KMS-11 (cell line): ENCODE data around the gene NXPH1.

Experiments used
- H2AFZ ChIP-seq: fragments of 200-600 bp; sonication (generic); 2 replicates; pipeline ENCODE4 v1.6.1; 2016; ENCODE audit warnings: antibody characterized with exemption, mixed run types, low read depth
- H3K27ac ChIP-seq: fragments of 200-600 bp; sonication (generic); 2 replicates; pipeline ENCODE4 v1.6.1; 2016; ENCODE audit warnings: mild to moderate bottlenecking, mixed run types
- H3K27me3 ChIP-seq: fragments of 200-600 bp; sonication (generic); 2 replicates; pipeline ENCODE4 v1.6.1; 2017; ENCODE audit warnings: mild to moderate bottlenecking, low read depth, mixed run types, moderate library complexity; ENCODE audit not compliant: insufficient read depth
- H3K36me3 ChIP-seq: fragments of 200-600 bp; sonication (generic); 2 replicates; pipeline ENCODE4 v1.6.1; 2017; ENCODE audit warnings: mild to moderate bottlenecking, mixed run types; ENCODE audit not compliant: insufficient read depth
- H3K4me1 ChIP-seq: fragments of 200-600 bp; sonication (generic); 2 replicates; pipeline ENCODE4 v1.6.1; 2016; ENCODE audit warnings: mild to moderate bottlenecking, low read depth, mixed run types; ENCODE audit not compliant: poor library complexity, severe bottlenecking
- H3K4me2 ChIP-seq: fragments of 200-600 bp; sonication (generic); 2 replicates; pipeline ENCODE4 v1.7.0; 2016; ENCODE audit warnings: mild to moderate bottlenecking, mixed run types
- H3K4me3 ChIP-seq: fragments of 200-600 bp; sonication (generic); IDR thresholded peaks from 2 replicates; pipeline ENCODE4 v1.6.1; 2017; ENCODE audit warnings: low read depth, low read length, mixed read lengths; ENCODE audit not compliant: insufficient read depth
- H3K79me2 ChIP-seq: fragments of 200-600 bp; sonication (generic); 2 replicates; pipeline ENCODE4 v1.6.1; 2016; ENCODE audit warnings: low read depth, mixed run types; ENCODE audit not compliant: insufficient read depth
- H3K9ac ChIP-seq: fragments of 200-600 bp; sonication (generic); 2 replicates; pipeline ENCODE4 v1.6.1; 2016; ENCODE audit warnings: mild to moderate bottlenecking, mixed run types
- H4K20me1 ChIP-seq: fragments of 200-600 bp; sonication (generic); 2 replicates; pipeline ENCODE4 v1.6.1; 2016; ENCODE audit warnings: mild to moderate bottlenecking, mixed run types; ENCODE audit not compliant: insufficient read depth
- CTCF ChIP-seq: fragments of 200-600 bp; sonication (generic); conservative IDR thresholded peaks from 2 replicates; pipeline ENCODE4 v1.6.1; 2017; ENCODE audit warnings: low read depth, mild to moderate bottlenecking, antibody characterized with exemption, low read length, moderate library complexity, mixed read lengths

Gene NXPH1

GRCh38 chr7:8430643-8431042 lies 2.8 kb upstream of the NXPH1 start:
- no peak overlapping the region for H2AFZ ChIP-seq
- no peaks in the 10 kb centered on the region for H4K20me1 ChIP-seq
- H3K27ac ChIP-seq, result no peak overlapping the region
- H3K9ac ChIP-seq, result no peak overlapping the region
- no peaks in the 10 kb centered on the region for H3K79me2 ChIP-seq
- no peaks in the 10 kb centered on the region for H3K4me1 ChIP-seq
- no peaks in the 10 kb centered on the region for H3K36me3 ChIP-seq
- H3K4me3 ChIP-seq, result no peak overlapping the region
- TF ChIP-seq CTCF, result no peak
- H3K4me2 ChIP-seq, result no peak overlapping the region
- no peaks in the 10 kb centered on the region for H3K27me3 ChIP-seq

GRCh38 chr7:8434290-8435002 lies 1.0 kb downstream of the NXPH1 start:
- Histone ChIP-seq H3K9ac (no peak overlapping the region), H3K4me3 (no peak overlapping the region), H2AFZ (no peak overlapping the region), H3K27ac (no peak overlapping the region), H3K4me1 (no peaks in the 10 kb centered on the region), H4K20me1 (no peaks in the 10 kb centered on the region), H3K27me3 (no peaks in the 10 kb centered on the region), H3K79me2 (no peaks in the 10 kb centered on the region), H3K36me3 (no peaks in the 10 kb centered on the region), H3K4me2 (no peak overlapping the region)
- TF ChIP-seq CTCF, result no peak

GRCh38 chr7:8435095-8435494 lies 1.7 kb downstream of the NXPH1 start:
- no peak overlapping the region for H2AFZ ChIP-seq

GRCh38 chr7:8435590-8436545 lies 2.5 kb downstream of the NXPH1 start:
- Histone ChIP-seq H3K36me3 (no peaks in the 10 kb centered on the region), H3K4me1 (no peaks in the 10 kb centered on the region), H2AFZ (no peak overlapping the region), H3K79me2 (no peaks in the 10 kb centered on the region), H3K27ac (no peak overlapping the region), H4K20me1 (no peaks in the 10 kb centered on the region), H3K9ac (no peak overlapping the region), H3K4me2 (no peak overlapping the region), H3K4me3 (no peak overlapping the region), H3K27me3 (no peaks in the 10 kb centered on the region)
- TF ChIP-seq CTCF, result no peak

More at GRCh38 chr7:8435095-8435494, 1.7 kb downstream of the NXPH1 start:
- Histone ChIP-seq H3K27ac (no peak overlapping the region), H3K4me2 (no peak overlapping the region), H3K36me3 (no peaks in the 10 kb centered on the region), H3K79me2 (no peaks in the 10 kb centered on the region), H3K4me3 (no peak overlapping the region), H3K4me1 (no peaks in the 10 kb centered on the region), H3K27me3 (no peaks in the 10 kb centered on the region), H3K9ac (no peak overlapping the region), H4K20me1 (no peaks in the 10 kb centered on the region)
- no peak for TF ChIP-seq CTCF
